DND-41 (cell line): ENCODE measurements around the gene AGAP5.
"Not testable (repeated sequence)": the region's sequence is repeated elsewhere in the genome, so short reads cannot be mapped to it uniquely, and the experiment has no call there.

Experiments
- EZH2 ChIP-seq: IDR thresholded peaks from 3 replicates; pipeline ENCODE4 v1.6.1; 2012; ENCODE audit warnings: borderline replicate concordance, low read depth, mild to moderate bottlenecking, moderate library complexity, low read length, inconsistent platforms; ENCODE audit not compliant: severe bottlenecking
- TF ChIP-seq, protein P1 (sequence below): IDR thresholded peaks from 2 replicates; pipeline ENCODE4 v1.5.1; 2012; ENCODE audit warnings: borderline replicate concordance, low read length, moderate library complexity, mild to moderate bottlenecking; ENCODE audit not compliant: poor library complexity, severe bottlenecking; ENCODE audit errors: extremely low read depth

- TF ChIP-seq, protein P1, sequence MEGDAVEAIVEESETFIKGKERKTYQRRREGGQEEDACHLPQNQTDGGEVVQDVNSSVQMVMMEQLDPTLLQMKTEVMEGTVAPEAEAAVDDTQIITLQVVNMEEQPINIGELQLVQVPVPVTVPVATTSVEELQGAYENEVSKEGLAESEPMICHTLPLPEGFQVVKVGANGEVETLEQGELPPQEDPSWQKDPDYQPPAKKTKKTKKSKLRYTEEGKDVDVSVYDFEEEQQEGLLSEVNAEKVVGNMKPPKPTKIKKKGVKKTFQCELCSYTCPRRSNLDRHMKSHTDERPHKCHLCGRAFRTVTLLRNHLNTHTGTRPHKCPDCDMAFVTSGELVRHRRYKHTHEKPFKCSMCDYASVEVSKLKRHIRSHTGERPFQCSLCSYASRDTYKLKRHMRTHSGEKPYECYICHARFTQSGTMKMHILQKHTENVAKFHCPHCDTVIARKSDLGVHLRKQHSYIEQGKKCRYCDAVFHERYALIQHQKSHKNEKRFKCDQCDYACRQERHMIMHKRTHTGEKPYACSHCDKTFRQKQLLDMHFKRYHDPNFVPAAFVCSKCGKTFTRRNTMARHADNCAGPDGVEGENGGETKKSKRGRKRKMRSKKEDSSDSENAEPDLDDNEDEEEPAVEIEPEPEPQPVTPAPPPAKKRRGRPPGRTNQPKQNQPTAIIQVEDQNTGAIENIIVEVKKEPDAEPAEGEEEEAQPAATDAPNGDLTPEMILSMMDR, result not testable (repeated sequence)
- TF ChIP-seq EZH2, result not testable (repeated sequence)
Measured at GRCh38 chr10:73714483-73714882, 16.6 kb upstream of the AGAP5 start.
